BJ (cell line): Measurements from ENCODE around the gene HNRNPH3. TPM values are rescaled to one million over a fixed set of nuclear protein-coding genes. Genes with fewer than 3 reads are reported as not detected.

Experiments used
- CTCF ChIA-PET: fragments of 350-600 bp; formaldehyde crosslinking; extraction: SDS; loops from one replicate; lab custom pipeline; 2021; ENCODE audit warnings: antibody characterized with exemption, inconsistent platforms; lab: Yijun Ruan, JAX
- POLR2A ChIA-PET: fragments of 300-600 bp; sonication (Branson Sonifier 250); formaldehyde crosslinking; extraction: SDS; loops from one replicate; lab custom pipeline; 2021; ENCODE audit warnings: antibody characterized with exemption; lab: Charles Lee
- DNase-seq: peaks from one replicate; pipeline ENCODE4 v3.0.0-alpha.2; 2011; ENCODE audit warnings: low read depth
- H3K27me3 ChIP-seq: 2 replicates; pipeline ENCODE4 v1.6.0; 2011; ENCODE audit warnings: low read length; ENCODE audit not compliant: control insufficient read depth, insufficient read depth
- H3K36me3 ChIP-seq: 2 replicates; pipeline ENCODE4 v1.5.1; 2011; ENCODE audit warnings: low read length; ENCODE audit not compliant: control insufficient read depth, insufficient read depth
- H3K4me3 ChIP-seq: 2 replicates; pipeline ENCODE4 v1.5.1; 2011; ENCODE audit warnings: low read depth, mild to moderate bottlenecking, control low read depth, low read length
- CTCF ChIP-seq: IDR thresholded peaks from 2 replicates; pipeline ENCODE4 v1.5.1; 2011; ENCODE audit warnings: low read depth, mild to moderate bottlenecking, control low read depth, inconsistent platforms, low read length, moderate library complexity; ENCODE audit not compliant: insufficient read depth
- polyA plus RNA-seq: library from polyadenylated mRNA; depleted of rRNA; stranded (reverse); fragments of >200 nt; gene quantifications from 2 replicates; pipeline ENCODE4 v1.2.3, GENCODE V29; 2011

HNRNPH3 gene
- polyA plus RNA-seq, 1 experiment = 27.7 TPM

GRCh38 chr10:68332259-68333057 lies 594 bp downstream of the HNRNPH3 start, which contains the start of gene PBLD:
Gene PBLD (minus strand): TSS chr10:68332928. CDS start chr10:68306844, 26,084 bp downstream.
- Histone ChIP-seq H3K27me3 (no peaks in the 10 kb centered on the region), H3K36me3 (no peaks in the 10 kb centered on the region), H3K4me3 (peak within 1 kb of the TSS; percentile 82)
- ChIA-PET CTCF (interaction anchor here (0.5 to 3.6 kb wide), 7 partner anchors 9 to 476 kb away, joined by 3 to 15 read pairs (median 3); partner anchors contain the start of gene RUFY2), POLR2A (interaction anchor here (0.6 to 0.7 kb wide), 2 partner anchors 215 to 223 kb away, joined by 3 to 9 read pairs; partner anchors contain the start of gene MYPN)
- peak; percentile 63 for TF ChIP-seq CTCF
- DNase-seq = no peak

- ChIA-PET POLR2A (no interaction called here), CTCF (interaction anchor here (0.5 to 3.6 kb wide), 4 partner anchors 10 to 262 kb away, joined by 3 to 15 read pairs (median 3); partner anchors contain the start of gene RUFY2)
- Histone ChIP-seq H3K36me3 (no peaks in the 10 kb centered on the region), H3K4me3 (peak overlapping the region; percentile 82), H3K27me3 (no peaks in the 10 kb centered on the region)
- no peak for TF ChIP-seq CTCF
- no peak for DNase-seq
Observed at GRCh38 chr10:68333058-68333395, 1.2 kb downstream of the HNRNPH3 start.

GRCh38 chr10:68333440-68334431 lies 1.9 kb downstream of the HNRNPH3 start:
- H3K27me3 ChIP-seq = no peaks in the 10 kb centered on the region
- CTCF ChIA-PET = interaction anchor here (0.5 to 3.6 kb wide), 3 partner anchors 10 to 263 kb away, joined by 3 to 15 read pairs (median 3); no protein-coding TSS in a partner anchor
- DNase-seq = no peak
- no peak for TF ChIP-seq CTCF
- peak overlapping the region; percentile 82 for H3K4me3 ChIP-seq
- H3K36me3 ChIP-seq = no peaks in the 10 kb centered on the region
- POLR2A ChIA-PET = no interaction called here

GRCh38 chr10:68334672-68335467 lies 3.0 kb downstream of the HNRNPH3 start:
- Histone ChIP-seq H3K27me3 (no peaks in the 10 kb centered on the region), H3K36me3 (no peaks in the 10 kb centered on the region; the same call in 1 of the 2 replicates), H3K4me3 (peak overlapping the region; percentile 82)
- ChIA-PET CTCF (interaction anchor here (3.6 kb wide), 1 partner anchor 13 kb away, joined by 15 read pairs; no protein-coding TSS in a partner anchor), POLR2A (interaction anchor here (0.6 kb wide), 1 partner anchor 537 kb away, joined by 4 read pairs; no protein-coding TSS in a partner anchor)
- no peak for TF ChIP-seq CTCF
- DNase-seq = no peak
